NOMO-1 treated with DMSO at 0.1 percent for 48 hours (cell line): ENCODE data around the gene IQSEC3.
"Not testable (repeated sequence)": the region's sequence is repeated elsewhere in the genome, so short reads cannot be mapped to it uniquely, and the experiment has no call there.

Source experiments
- DNase-seq: peaks from one replicate; lab custom pipeline; 2025; ENCODE audit not compliant: unreplicated experiment; lab: John Stamatoyannopoulos, UW

IQSEC3 gene

GRCh38 chr12:109872-110271 is 43.3 kb downstream of the IQSEC3 start:
- DNase-seq = no peak

- DNase-seq = peak; percentile 74
These were observed 45.3 kb downstream of the IQSEC3 start for GRCh38 chr12:111699-112493.

GRCh38 chr12:113347-113746 is 46.8 kb downstream of the IQSEC3 start:
- no peak for DNase-seq

- DNase-seq = no peak
These were observed 48.2 kb downstream of the IQSEC3 start for GRCh38 chr12:114626-115211.

- no peak for DNase-seq
These were observed 49.0 kb downstream of the IQSEC3 start for GRCh38 chr12:115518-115917.

GRCh38 chr12:115960-116915 is 49.7 kb downstream of the IQSEC3 start:
- DNase-seq = no peak

- DNase-seq = no peak
These were observed 50.7 kb downstream of the IQSEC3 start for GRCh38 chr12:117311-117710.

- no peak for DNase-seq
These were observed 51.3 kb downstream of the IQSEC3 start for GRCh38 chr12:117816-118345.

GRCh38 chr12:118591-118990 is 52.0 kb downstream of the IQSEC3 start:
- DNase-seq = no peak

GRCh38 chr12:120951-121350 is 54.4 kb downstream of the IQSEC3 start:
- no peak for DNase-seq

GRCh38 chr12:121647-122046 is 55.1 kb downstream of the IQSEC3 start:
- no peak for DNase-seq

GRCh38 chr12:125075-125474 is 58.5 kb downstream of the IQSEC3 start:
- no peak for DNase-seq

GRCh38 chr12:125566-125965 is 59.0 kb downstream of the IQSEC3 start:
- no peak for DNase-seq

GRCh38 chr12:128079-128478 is 61.5 kb downstream of the IQSEC3 start:
- DNase-seq = no peak

- DNase-seq = no peak
These were observed 62.4 kb downstream of the IQSEC3 start for GRCh38 chr12:129001-129400.

- DNase-seq = no peak
These were observed 64.0 kb downstream of the IQSEC3 start for GRCh38 chr12:130519-130918.

- no peak for DNase-seq
These were observed 64.4 kb downstream of the IQSEC3 start for GRCh38 chr12:131008-131407.

GRCh38 chr12:131732-132495 is 65.3 kb downstream of the IQSEC3 start:
- DNase-seq = no peak

GRCh38 chr12:133616-134232 is 67.2 kb downstream of the IQSEC3 start:
- DNase-seq = not testable (repeated sequence)

GRCh38 chr12:135138-135537 is 68.6 kb downstream of the IQSEC3 start:
- DNase-seq = no peak
